H9 (cell line): ENCODE measurements around the gene PTPRN2. TPM values are rescaled to one million over a fixed set of nuclear protein-coding genes. Genes with fewer than 3 reads are reported as not detected.

Source experiments
- DNase-seq: peaks from one replicate; pipeline ENCODE4 v3.0.0-alpha.2; 2017
- H2AFZ ChIP-seq: one replicate; pipeline ENCODE4 v1.6.1; 2013; ENCODE audit warnings: mild to moderate bottlenecking, low read length, control low read depth, moderate library complexity
- H2AK5ac ChIP-seq: 2 replicates; pipeline ENCODE4 v1.6.1; 2013; ENCODE audit warnings: low read length, control low read depth, mixed read lengths; ENCODE audit not compliant: insufficient read length
- H2BK120ac ChIP-seq: one replicate; pipeline ENCODE4 v1.6.1; 2013; ENCODE audit warnings: low read depth, mild to moderate bottlenecking, low read length, control low read depth, inconsistent platforms; ENCODE audit not compliant: poor library complexity, severe bottlenecking
- H2BK12ac ChIP-seq: 2 replicates; pipeline ENCODE4 v1.6.1; 2013; ENCODE audit warnings: low read length, control low read depth, mixed read lengths, low read depth; ENCODE audit not compliant: insufficient read length
- H2BK15ac ChIP-seq: 2 replicates; pipeline ENCODE4 v1.6.1; 2013; ENCODE audit warnings: low read depth, low read length, control low read depth
- H2BK20ac ChIP-seq: one replicate; pipeline ENCODE4 v1.6.1; 2013; ENCODE audit warnings: low read depth, mild to moderate bottlenecking, low read length, control low read depth, inconsistent platforms; ENCODE audit not compliant: poor library complexity, severe bottlenecking
- H2BK5ac ChIP-seq: 2 replicates; pipeline ENCODE4 v1.6.1; 2013; ENCODE audit warnings: low read length, control low read depth, mixed read lengths; ENCODE audit not compliant: insufficient read length
- H3K14ac ChIP-seq: 2 replicates; pipeline ENCODE4 v1.6.1; 2013; ENCODE audit warnings: low read length, control low read depth; ENCODE audit not compliant: insufficient read depth
- H3K18ac ChIP-seq: 2 replicates; pipeline ENCODE4 v1.6.1; 2013; ENCODE audit warnings: low read depth, mild to moderate bottlenecking, mixed read lengths, low read length, control low read depth; ENCODE audit not compliant: insufficient read length
- H3K23ac ChIP-seq: 2 replicates; pipeline ENCODE4 v1.6.1; 2013; ENCODE audit warnings: low read length, control low read depth, mixed read lengths, low read depth; ENCODE audit not compliant: insufficient read length
- H3K23me2 ChIP-seq: 2 replicates; pipeline ENCODE4 v1.6.1; 2013; ENCODE audit warnings: low read depth, mild to moderate bottlenecking, mixed read lengths, low read length, control low read depth; ENCODE audit not compliant: insufficient read length, poor library complexity, severe bottlenecking
- H3K27ac ChIP-seq: 2 replicates; pipeline ENCODE4 v1.5.1; 2013; ENCODE audit warnings: low read length, control low read depth, mixed read lengths, low read depth; ENCODE audit not compliant: insufficient read length
- H3K27me3 ChIP-seq: 2 replicates; pipeline ENCODE4 v1.6.1; 2013; ENCODE audit warnings: low read length, control low read depth, inconsistent platforms; ENCODE audit not compliant: insufficient read depth
- H3K4ac ChIP-seq: 2 replicates; pipeline ENCODE4 v1.6.1; 2013; ENCODE audit warnings: low read depth, mild to moderate bottlenecking, control low read depth, inconsistent platforms, low read length, moderate library complexity
- H3K4me1 ChIP-seq: 2 replicates; pipeline ENCODE4 v1.6.1; 2013; ENCODE audit warnings: low read length, control low read depth, inconsistent platforms; ENCODE audit not compliant: insufficient read depth
- H3K4me2 ChIP-seq: 2 replicates; pipeline ENCODE4 v1.6.1; 2013; ENCODE audit warnings: low read length, control low read depth, mixed read lengths; ENCODE audit not compliant: insufficient read length, insufficient read depth
- H3K56ac ChIP-seq: 2 replicates; pipeline ENCODE4 v1.6.1; 2013; ENCODE audit warnings: low read depth, mild to moderate bottlenecking, mixed read lengths, low read length, control low read depth; ENCODE audit not compliant: insufficient read length
- H3K79me1 ChIP-seq: 2 replicates; pipeline ENCODE4 v1.6.1; 2013; ENCODE audit warnings: low read depth, mild to moderate bottlenecking, moderate library complexity, low read length, control low read depth, inconsistent platforms; ENCODE audit not compliant: insufficient read depth, poor library complexity, severe bottlenecking
- H3K79me2 ChIP-seq: 2 replicates; pipeline ENCODE4 v1.6.1; 2013; ENCODE audit warnings: low read length, control low read depth, inconsistent platforms; ENCODE audit not compliant: insufficient read depth
- H3K9ac ChIP-seq: 2 replicates; pipeline ENCODE4 v1.6.1; 2013; ENCODE audit warnings: low read length, control low read depth, mixed read lengths; ENCODE audit not compliant: insufficient read length; ENCODE audit errors: extremely low read depth
- H3K9me3 ChIP-seq: one replicate; pipeline ENCODE4 v1.6.1; 2013; ENCODE audit warnings: low read depth, low read length, inconsistent platforms; ENCODE audit not compliant: control insufficient read depth
- H3T11ph ChIP-seq: one replicate; pipeline ENCODE4 v1.6.1; 2013; ENCODE audit warnings: mild to moderate bottlenecking, low read length, control low read depth, inconsistent platforms
- H4K20me1 ChIP-seq: one replicate; pipeline ENCODE4 v1.6.1; 2013; ENCODE audit not compliant: control insufficient read depth, insufficient read length, insufficient read depth
- H4K5ac ChIP-seq: 2 replicates; pipeline ENCODE4 v1.6.1; 2013; ENCODE audit warnings: low read depth, mild to moderate bottlenecking, mixed read lengths, low read length, control low read depth; ENCODE audit not compliant: insufficient read length
- H4K8ac ChIP-seq: replicated peaks from 2 replicates; pipeline ENCODE4 v1.6.1; 2013; ENCODE audit warnings: low read length, control low read depth, mixed read lengths, low read depth; ENCODE audit not compliant: insufficient read length
- H4K91ac ChIP-seq: 2 replicates; pipeline ENCODE4 v1.6.1; 2013; ENCODE audit warnings: low read depth, mild to moderate bottlenecking, moderate library complexity, mixed read lengths, low read length, control low read depth; ENCODE audit not compliant: insufficient read length
- H3K27ac Mint-ChIP-seq, 3 experiments: 2 replicates in 2 of 3; 3 replicates in 1 of 3; pipeline ENCODE4 v1.8.0; 2020 to 2021; ENCODE audit warnings: mixed read lengths in 3 of 3, mild to moderate bottlenecking in 1 of 3, moderate library complexity in 1 of 3
- H3K27me3 Mint-ChIP-seq: 2 replicates; pipeline ENCODE4 v1.8.0; 2021; ENCODE audit warnings: low read depth, mild to moderate bottlenecking, moderate library complexity, mixed read lengths
- H3K36me3 Mint-ChIP-seq, 3 experiments: 2 replicates in 2 of 3; 3 replicates in 1 of 3; pipeline ENCODE4 v1.8.0; 2020 to 2021; ENCODE audit warnings: low read depth in 3 of 3, mixed read lengths in 3 of 3; ENCODE audit not compliant: insufficient read depth in 1 of 3
- H3K4me1 Mint-ChIP-seq, 2 experiments: 2 replicates each; pipeline ENCODE4 v1.8.0; 2020; ENCODE audit warnings: mixed read lengths in 2 of 2
- H3K4me3 Mint-ChIP-seq, 2 experiments: 2 replicates in 1 of 2; 3 replicates in 1 of 2; pipeline ENCODE4 v1.8.0; 2020 to 2021; ENCODE audit warnings: mild to moderate bottlenecking in 2 of 2, mixed read lengths in 2 of 2, moderate library complexity in 1 of 2
- H3K9me3 Mint-ChIP-seq, 2 experiments: 2 replicates in 1 of 2; 3 replicates in 1 of 2; pipeline ENCODE4 v1.8.0; 2020; ENCODE audit warnings: mild to moderate bottlenecking in 2 of 2, mixed read lengths in 2 of 2, moderate library complexity in 1 of 2
- CTCF ChIP-seq: fragments of 200-600 bp; sonication (generic); conservative IDR thresholded peaks from 3 replicates; pipeline ENCODE4 v1.8.0; 2021; ENCODE audit warnings: antibody characterized with exemption, mild to moderate bottlenecking
- WGBS: extraction: QIAGEN DNeasy Blood & Tissue Kit; methylation state at CpG from one replicate; pipeline ENCODE4 v1.1.7; 2013; ENCODE audit warnings: missing lambda C conversion rate, low lambda C conversion rate, mixed read lengths; ENCODE audit not compliant: insufficient read length; ENCODE audit errors: extremely low coverage; 5-methylcytosine and 5-hydroxymethylcytosine counted together
- total RNA-seq: library from RNA; stranded (reverse); gene quantifications from 2 replicates; pipeline ENCODE4 v1.2.1, GENCODE V29; 2021

PTPRN2 gene
- total RNA-seq, 1 experiment from 2014 or later: 5.2 TPM

- H3K4me1 ChIP-seq: no peaks in the 10 kb centered on the region; the same call in 1 of the 2 replicates
- Mint-ChIP-seq H3K27me3 (peaks cover 4% of the 10 kb centered on the region), H3K4me1 (peaks cover 1 to 6% of the 10 kb centered on the region in 2 experiments; a peak in 3 of 4 replicates), H3K27ac (no peak overlapping the region), H3K4me3 (no peak overlapping the region), H3K9me3 (peaks cover 0 to 2% of the 10 kb centered on the region in 2 experiments; a peak in 2 of 5 replicates), H3K36me3 (no peaks in the 10 kb centered on the region; a peak in 1 of 7 replicates)
- H3K9ac ChIP-seq: no peak overlapping the region
- no peaks in the 10 kb centered on the region for H4K20me1 ChIP-seq
- H3K18ac ChIP-seq: no peak overlapping the region
- no peak overlapping the region for H2BK12ac ChIP-seq
- no peak overlapping the region for H2AFZ ChIP-seq
- no peak overlapping the region for H2BK20ac ChIP-seq
- H3K4ac ChIP-seq: no peak overlapping the region
- no peaks in the 10 kb centered on the region for H3K79me1 ChIP-seq
- H3K27ac ChIP-seq: no peak overlapping the region
- no peak overlapping the region for H2BK15ac ChIP-seq
- no peak overlapping the region for H3K23ac ChIP-seq
- H3K14ac ChIP-seq: no peak overlapping the region
- TF ChIP-seq CTCF: no peak
- no peak overlapping the region for H3T11ph ChIP-seq
- no peak overlapping the region for H3K56ac ChIP-seq
- no peaks in the 10 kb centered on the region for H3K79me2 ChIP-seq
- no peak overlapping the region for H2BK120ac ChIP-seq
- no peak overlapping the region for H2AK5ac ChIP-seq
- H4K5ac ChIP-seq: no peak overlapping the region
- WGBS: 100% methylated on average over 3 of the region's 3 CpGs
- no peak overlapping the region for H2BK5ac ChIP-seq
- no peak for DNase-seq
- H4K8ac ChIP-seq: no peak overlapping the region
- no peak overlapping the region for H4K91ac ChIP-seq
- H3K9me3 ChIP-seq: no peaks in the 10 kb centered on the region
- no peak overlapping the region for H3K4me2 ChIP-seq
- no peaks in the 10 kb centered on the region for H3K23me2 ChIP-seq
- no peaks in the 10 kb centered on the region; the same call in 1 of the 2 replicates for H3K27me3 ChIP-seq
Measured at GRCh38 chr7:157821959-157822687, 765.5 kb downstream of the PTPRN2 start.
